PFSK-1 (cell line): ENCODE measurements around the gene UNC5CL.

Experiments
- REST ChIP-seq, 2 experiments: IDR thresholded peaks; 2 replicates each; pipeline versions ENCODE4 v1.6.1 to v1.8.0; 2011 to 2012; ENCODE audit warnings: low read depth in 2 of 2, low read length in 2 of 2, control low read depth in 1 of 2, inconsistent platforms in 1 of 2, mild to moderate bottlenecking in 1 of 2, moderate library complexity in 1 of 2; ENCODE audit not compliant: insufficient read depth in 1 of 2
- SIN3A ChIP-seq: IDR thresholded peaks from 2 replicates; pipeline ENCODE4 v1.6.1; 2012; ENCODE audit warnings: mild to moderate bottlenecking, low read length, moderate library complexity, borderline replicate concordance; ENCODE audit not compliant: insufficient read depth

- TF ChIP-seq REST (IDR thresholded peaks at IDR 0.05; ENCODE audit: insufficient read depth in 1 of 2, low read depth in 2 of 2, low read length in 2 of 2) (no peak), SIN3A (no peak)
These were observed 5.2 kb downstream of the UNC5CL start for GRCh38 chr6:41033776-41034175.
